GM19372 (cell line): ENCODE measurements around the gene C12orf43.

Source experiments
- ATAC-seq: cut with Tn5 transposase; IDR thresholded peaks from one replicate; pipeline ENCODE4 v1.9.1; 2021; ENCODE audit warnings: mild to moderate bottlenecking, low read depth, moderate library complexity; ENCODE audit not compliant: unreplicated experiment

Gene C12orf43

DNA sequence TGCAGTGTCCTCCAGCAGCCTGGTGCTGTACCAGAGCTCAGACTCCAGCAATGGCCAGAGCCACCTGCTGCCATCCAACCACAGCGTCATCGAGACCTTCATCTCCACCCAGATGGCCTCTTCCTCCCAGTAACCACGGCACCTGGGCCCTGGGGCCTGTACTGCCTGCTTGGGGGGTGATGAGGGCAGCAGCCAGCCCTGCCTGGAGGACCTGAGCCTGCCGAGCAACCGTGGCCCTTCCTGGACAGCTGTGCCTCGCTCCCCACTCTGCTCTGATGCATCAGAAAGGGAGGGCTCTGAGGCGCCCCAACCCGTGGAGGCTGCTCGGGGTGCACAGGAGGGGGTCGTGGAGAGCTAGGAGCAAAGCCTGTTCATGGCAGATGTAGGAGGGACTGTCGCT is 15.2 kb downstream of the C12orf43 start:
- no peak for ATAC-seq

DNA sequence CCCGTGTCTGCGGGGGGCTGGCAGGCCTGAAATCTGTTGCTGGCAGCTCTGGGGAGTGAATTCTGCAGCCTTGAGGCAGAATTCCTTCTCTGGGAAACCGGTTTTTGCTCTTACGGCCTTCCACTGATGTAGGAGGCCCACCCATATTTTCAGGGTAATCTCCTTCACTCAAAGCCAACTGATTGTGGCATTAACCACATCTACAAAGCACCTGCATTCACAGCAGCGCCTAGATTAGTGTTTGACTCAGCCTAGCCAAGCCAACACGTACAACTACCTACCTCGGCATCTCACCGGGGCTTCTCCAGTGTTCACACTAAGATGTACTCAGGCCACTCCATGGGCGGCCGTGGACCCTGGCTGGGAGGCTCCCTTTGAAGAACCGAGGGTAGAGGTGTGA is 15.8 kb downstream of the C12orf43 start:
- ATAC-seq = no peak

DNA sequence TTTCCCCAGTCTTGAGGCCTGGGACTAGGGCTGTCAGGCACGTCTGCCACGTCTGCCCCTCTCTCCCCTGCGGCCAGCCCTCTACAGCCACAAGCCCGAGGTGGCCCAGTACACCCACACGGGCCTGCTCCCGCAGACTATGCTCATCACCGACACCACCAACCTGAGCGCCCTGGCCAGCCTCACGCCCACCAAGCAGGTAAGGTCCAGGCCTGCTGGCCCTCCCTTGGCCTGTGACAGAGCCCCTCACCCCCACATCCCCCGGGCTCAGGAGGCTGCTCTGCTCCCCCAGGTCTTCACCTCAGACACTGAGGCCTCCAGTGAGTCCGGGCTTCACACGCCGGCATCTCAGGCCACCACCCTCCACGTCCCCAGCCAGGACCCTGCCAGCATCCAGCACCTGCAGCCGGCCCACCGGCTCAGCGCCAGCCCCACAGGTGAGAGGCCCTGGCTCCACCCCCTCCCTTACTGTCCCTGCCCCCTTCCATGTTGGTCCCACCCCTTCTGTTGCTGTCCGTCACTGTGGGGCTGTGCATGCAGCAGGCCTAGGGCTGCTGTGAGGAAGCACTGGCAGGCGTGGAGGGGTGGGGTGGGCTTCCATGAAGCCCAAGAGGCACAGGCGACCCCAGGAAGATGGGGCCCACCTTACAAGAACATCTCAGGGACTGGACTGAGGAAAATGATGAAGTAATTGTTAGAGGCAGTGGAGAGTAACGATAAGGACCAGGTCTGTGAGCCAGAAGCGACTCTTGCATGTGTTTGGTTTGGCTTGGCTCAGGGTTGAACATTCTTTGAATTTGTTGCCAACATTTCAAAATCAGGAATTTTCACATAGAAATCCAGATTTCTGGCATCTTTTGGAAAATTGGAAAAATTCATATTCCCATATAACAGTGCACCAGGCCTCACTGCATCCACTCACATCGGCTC is 16.8 kb downstream of the C12orf43 start:
- no peak for ATAC-seq

DNA sequence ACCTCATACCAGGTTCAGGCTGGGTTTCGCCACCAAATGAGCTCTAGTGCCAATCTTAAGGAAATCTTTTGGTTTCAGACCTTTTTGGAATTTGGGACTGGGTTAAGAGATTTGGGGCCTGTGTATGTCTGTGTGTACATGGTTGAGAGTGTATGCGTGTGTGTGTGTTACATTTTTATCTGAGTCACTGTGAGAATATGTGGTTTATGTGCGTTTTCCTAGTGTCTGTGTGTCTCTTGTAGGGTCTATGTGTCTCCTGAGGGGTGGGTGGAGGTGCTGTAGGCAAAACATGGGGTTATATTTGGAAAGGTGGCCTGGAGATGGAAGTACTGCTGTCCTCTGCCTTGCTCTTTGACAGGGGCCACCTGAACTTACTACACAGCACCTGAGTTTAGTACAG is 17.9 kb downstream of the C12orf43 start:
- ATAC-seq = no peak

DNA sequence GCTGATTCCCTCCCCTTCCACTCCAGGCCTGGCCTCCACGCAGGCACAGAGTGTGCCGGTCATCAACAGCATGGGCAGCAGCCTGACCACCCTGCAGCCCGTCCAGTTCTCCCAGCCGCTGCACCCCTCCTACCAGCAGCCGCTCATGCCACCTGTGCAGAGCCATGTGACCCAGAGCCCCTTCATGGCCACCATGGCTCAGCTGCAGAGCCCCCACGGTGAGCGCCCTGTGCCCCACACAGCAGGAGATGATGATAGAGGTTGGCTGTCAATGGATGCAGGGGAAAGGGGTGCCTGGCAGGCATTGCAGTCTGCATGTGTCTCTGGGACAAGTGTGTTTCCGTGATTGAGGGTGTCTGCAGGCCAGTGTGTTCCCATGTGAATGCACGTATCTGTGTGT is 18.8 kb downstream of the C12orf43 start:
- ATAC-seq = no peak

DNA sequence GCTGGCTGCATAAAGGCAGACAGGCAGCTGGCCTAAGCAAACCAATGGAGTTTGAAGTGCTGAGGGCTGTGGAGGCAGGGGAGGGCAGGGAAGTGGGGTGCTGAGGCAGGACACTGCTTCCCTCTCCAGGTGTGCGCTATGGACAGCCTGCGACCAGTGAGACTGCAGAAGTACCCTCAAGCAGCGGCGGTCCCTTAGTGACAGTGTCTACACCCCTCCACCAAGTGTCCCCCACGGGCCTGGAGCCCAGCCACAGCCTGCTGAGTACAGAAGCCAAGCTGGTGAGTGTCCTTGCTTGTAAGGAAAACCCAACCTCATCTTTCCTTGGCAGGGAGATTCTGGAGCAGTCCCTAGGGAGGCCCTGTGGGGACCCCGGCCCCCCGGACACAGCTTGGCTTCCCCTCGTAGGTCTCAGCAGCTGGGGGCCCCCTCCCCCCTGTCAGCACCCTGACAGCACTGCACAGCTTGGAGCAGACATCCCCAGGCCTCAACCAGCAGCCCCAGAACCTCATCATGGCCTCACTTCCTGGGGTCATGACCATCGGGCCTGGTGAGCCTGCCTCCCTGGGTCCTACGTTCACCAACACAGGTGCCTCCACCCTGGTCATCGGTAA is 20.0 kb downstream of the C12orf43 start:
- ATAC-seq = no peak

DNA sequence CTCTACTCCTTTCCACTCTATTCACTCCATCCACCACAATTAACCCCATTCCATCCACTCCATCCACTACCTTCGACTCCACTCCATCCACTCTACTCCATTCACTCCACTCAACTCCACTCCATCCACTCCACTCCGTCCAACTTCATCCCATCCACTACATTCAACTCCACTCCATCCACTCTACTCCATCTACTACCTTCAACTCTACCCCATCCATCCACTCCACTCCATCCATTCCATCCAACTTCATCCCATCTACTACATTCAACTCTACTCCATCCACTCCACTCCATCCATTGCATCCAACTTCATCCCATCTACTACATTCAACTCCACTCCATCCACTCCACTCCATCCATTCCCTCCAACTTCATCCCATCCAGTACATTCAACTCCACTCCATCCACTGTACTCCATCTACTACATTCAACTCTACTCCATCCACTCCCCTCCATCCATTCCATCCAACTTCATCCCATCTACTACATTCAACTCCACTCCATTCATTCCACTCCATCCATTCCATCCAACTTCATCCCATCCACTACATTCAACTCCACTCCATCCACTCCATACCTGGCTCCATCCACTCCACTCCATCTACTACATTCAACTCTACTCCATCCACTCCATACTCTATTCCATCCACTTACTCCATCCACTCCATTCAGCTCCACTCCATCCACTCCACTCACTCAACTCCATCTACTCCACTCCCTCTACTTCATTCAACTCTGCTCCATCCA is 21.5 kb downstream of the C12orf43 start:
- ATAC-seq = no peak

DNA sequence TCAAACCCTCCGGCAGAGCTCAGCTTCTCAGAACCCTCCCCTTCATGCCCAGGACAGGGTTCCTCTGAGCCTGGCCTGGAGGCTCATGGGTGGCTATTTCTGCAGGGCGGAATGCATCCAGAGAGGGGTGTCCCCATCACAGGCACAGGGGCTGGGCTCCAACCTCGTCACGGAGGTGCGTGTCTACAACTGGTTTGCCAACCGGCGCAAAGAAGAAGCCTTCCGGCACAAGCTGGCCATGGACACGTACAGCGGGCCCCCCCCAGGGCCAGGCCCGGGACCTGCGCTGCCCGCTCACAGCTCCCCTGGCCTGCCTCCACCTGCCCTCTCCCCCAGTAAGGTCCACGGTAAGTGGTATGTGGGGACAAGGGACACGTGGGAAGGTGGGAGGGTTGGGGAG is 22.2 kb downstream of the C12orf43 start:
- ATAC-seq = no peak

DNA sequence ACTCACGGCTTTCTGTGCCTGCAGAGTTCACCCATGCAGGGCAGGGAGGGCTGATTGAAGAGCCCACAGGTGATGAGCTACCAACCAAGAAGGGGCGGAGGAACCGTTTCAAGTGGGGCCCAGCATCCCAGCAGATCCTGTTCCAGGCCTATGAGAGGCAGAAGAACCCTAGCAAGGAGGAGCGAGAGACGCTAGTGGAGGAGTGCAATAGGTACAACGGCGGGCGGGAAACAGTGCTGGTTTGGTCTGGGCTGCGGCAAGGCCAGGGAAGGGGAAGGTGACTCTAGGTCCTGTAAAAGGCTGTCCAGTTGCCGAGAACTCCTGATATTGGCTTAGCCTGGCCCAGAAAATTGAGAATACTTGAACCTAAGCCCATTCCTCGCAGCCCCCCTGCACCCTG is 22.8 kb downstream of the C12orf43 start:
- ATAC-seq = no peak

DNA sequence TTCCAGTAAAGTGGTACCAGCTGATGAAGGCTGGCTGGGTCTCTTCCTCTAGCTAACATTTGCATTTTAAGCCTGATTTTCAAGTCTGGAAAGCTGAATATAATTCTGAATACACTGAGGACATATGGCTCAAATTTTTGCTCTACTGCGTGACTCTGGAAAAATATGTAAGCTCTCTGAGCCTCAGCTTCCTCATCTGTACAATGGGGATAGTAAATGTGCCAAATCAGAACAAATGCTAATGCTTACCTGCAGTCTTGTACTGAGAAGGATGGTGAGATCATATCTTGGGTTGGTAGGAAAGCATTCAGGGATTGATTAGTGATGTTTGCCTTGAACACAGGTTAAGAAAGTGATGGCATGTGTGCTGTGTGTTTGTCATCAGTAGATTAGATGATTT is 23.3 kb downstream of the C12orf43 start:
- no peak for ATAC-seq

DNA sequence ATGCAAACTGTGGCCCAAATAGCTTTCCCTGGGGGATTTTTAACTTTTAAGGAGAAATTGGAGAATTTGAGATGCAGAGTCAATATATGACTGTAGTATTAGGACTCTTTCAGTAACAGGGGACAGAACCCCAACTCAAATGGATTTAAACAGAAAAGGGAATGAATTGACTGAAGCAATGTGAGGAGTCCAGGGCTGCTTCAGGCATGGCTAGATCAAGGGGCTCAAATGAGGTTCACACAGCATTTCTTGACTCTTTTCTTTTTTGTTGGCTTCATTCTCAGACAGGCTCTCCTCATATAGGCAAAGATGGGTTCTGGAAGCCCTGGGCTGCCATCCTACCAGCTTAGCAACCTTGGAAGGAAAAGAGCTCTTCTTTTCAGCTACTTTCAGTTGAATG is 24.3 kb downstream of the C12orf43 start:
- no peak for ATAC-seq

DNA sequence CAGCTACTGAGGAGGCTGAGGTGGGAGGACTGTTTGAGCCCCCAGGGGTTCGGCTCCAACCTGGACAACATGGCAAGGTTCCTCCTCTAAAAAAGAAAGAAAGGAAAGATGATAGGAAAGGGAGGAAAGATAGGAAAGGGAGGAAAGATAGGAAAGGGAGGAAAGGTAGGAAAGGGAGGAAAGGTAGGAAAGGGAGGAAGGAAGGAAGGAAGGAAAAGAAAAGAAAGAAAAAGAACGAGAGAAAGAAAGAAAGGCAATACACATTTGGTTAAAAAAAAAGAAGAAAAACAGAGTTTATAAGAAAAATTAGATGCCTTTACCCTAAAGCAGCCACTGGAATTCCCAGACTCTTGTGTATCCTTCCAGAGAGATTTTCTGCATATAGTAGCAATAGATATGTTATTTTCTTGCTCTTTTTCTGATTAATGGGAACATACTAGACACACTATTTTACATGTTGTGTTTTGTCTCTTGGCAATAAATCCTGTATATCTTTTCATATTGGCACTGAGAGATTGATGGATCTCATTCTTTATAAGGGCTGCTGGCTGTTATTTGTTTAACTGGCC is 25.7 kb downstream of the C12orf43 start:
- ATAC-seq = no peak

DNA sequence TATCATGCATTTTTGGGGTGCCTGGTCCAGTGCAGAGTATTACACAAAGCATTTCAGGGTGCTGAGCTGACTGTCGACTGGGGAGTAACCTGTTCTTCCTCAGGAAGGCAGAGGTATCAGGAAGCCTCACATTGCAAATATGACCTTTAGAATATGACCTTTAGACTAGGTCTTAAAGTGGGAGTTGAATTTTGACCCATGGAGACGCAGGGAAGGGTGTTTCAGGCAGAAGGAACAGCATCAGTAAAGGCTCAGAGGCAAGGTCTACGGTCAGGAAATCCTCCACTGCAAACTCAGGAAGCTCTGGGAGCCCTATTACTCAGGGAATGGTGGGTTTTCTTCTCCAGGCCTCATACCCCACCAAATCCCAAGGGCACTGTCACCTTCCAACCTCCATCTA is 26.6 kb downstream of the C12orf43 start:
- no peak for ATAC-seq

DNA sequence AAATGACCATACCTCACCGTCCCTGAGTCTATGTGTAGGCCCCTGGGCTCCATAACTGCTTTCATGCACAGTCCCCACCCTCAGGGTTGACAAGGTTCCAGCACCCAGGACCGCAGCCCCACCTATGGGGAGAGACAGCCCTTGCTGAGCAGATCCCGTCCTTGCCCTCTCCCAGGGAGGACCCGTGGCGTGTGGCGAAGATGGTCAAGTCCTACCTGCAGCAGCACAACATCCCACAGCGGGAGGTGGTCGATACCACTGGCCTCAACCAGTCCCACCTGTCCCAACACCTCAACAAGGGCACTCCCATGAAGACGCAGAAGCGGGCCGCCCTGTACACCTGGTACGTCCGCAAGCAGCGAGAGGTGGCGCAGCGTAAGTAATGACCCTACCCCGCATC is 27.6 kb downstream of the C12orf43 start:
- no peak for ATAC-seq

DNA sequence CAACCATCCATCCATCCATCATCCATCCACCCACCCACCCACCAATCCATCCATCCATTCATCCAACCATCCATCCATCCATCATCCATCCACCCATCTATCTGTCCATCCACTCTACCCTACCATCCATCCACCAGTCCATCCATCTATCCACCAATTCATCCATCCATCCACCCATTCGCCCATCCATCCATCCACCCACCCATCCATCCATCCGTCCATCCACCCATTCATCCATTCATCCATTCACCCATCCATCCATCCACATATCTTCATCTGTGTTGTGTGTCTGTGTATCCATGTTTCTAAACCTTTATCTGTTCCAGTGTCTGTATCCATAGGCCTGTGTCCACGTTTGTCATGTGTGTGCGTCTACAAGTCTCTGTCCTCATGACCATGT is 28.1 kb downstream of the C12orf43 start:
- no peak for ATAC-seq

DNA sequence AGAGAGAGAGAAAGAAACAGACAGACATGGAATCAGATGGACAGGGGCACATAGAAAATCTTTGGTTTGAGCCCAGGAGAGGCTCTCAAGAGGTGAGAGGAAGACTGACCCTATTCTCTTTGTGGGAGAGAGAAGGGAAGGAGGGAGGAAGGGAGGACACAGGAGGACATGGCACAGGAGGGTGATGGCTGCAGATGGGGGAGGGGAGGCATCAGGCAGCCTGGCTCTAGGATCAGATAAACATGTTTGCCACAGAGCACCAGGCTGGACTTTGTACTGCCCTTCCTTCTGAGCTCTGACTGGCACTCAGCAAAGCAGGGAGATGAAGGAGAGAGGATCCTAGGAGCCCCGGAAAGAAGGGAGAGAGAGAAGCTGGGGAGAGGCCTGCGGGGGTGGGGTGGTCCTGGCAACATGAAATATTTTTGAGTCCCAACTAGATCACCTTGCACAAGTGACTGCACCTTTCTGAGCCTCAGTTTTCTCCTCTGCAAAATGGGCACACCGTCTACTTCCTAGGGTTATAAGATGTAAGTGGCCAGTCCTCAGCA is 31.9 kb downstream of the C12orf43 start:
- ATAC-seq = no peak

DNA sequence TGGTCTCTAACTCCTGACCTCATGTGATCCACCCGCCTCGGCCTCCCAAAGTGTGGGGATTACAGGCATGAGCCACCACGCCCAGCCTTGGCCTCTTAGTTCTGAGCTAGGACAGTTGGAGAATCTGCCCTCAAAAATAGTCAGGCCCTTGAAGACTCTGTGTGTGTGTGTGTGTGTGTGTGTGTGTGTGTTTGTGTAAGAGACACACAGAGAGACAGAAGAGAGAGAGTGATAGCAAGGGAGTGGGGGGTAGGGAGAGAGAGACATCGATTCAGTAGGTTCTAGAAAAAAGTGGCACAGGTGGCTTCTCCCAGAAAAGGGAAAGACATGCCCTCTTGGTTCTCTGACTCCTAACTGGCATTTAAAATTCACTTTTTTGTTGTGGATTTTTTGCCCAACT is 32.5 kb downstream of the C12orf43 start:
- no peak for ATAC-seq

DNA sequence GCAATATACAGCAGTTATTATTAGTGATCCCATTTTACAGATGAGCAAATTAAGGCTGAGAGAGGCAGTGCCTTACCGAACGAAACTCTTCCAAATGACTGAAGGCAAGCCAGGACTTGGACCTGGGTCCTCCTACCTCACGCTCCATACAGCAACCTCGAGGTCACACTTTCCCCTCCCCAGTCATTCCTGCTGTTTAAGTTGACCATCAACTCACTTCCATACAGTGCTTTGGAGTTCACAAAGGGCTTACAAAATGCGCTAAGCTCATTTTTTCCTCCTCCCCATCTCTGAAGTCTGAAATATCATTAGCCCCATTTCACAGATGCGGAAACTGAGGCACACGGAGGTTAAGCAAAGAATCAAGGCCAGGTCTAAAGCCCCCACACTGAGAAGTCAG is 33.6 kb downstream of the C12orf43 start:
- ATAC-seq = no peak

DNA sequence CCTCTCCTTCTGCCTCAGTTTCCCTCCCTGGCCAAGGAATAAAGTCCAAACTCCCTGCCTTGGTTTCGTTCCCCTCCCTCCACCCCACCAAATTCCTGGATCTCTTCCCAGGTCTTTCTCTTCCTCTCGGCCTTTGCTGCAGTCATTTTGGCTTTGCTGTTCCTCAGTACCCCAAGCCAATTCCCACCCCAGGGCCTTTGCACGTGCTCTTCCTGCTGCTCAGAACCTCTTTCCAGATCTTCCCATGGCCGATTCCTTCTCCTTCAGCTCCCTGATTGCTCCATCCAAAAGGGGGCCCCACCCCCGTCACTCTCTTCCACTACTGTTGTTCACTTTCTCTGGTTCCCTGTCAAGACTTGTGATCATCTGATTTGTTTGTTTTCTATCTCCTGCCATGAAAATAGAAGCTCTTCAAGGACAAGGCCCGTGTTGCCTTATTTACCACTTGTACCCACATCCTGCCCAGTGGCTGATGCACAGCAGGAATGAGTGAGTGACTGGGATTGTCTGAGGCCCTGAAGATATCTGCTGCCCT is 34.8 kb downstream of the C12orf43 start:
- ATAC-seq = no peak

DNA sequence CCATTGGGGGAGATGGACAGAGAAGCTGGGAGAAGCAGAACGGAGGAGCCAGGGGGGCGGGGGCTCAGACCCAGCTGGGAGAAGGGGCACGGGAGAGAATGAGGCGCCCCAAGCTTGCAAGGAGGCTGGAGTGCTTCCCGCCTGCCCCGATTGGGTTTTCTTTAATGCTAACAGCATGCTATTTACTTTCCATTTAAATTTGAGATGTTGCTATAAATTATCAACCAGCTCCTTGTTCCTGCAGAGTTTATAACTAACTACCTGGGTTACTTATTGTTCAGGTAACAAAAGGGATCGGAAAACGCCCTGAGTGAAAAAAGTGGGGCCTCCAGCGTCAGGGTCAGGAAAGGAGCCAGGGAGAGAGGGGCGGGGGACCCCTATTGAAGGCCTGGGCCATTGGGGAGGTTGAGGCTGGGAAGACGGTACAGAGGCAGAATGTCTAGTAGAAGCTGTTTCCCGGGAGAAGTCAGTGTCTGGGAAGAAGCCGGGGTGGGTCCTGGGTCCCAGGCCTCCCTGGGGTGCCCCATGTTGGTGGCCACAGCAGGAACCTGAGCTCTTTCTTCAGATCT is 35.4 kb downstream of the C12orf43 start:
- ATAC-seq = no peak
